Peyer's patch (tissue), 4 donors: ENCODE results near the gene CDK6. TPM values are rescaled to one million over a fixed set of nuclear protein-coding genes. Genes with fewer than 3 reads are reported as not detected.

ENCODE experiments used
- DNase-seq, 3 donors: peaks; one replicate each; pipeline ENCODE4 v3.0.0-alpha.2; 2017 to 2019
- H3K27ac ChIP-seq, 4 donors: fragments of 200-600 bp; sonication (generic); one replicate each; pipeline ENCODE4 v1.5.1; 2016 to 2019
- H3K27me3 ChIP-seq, 2 donors: fragments of 200-600 bp; sonication (generic); one replicate each; pipeline ENCODE4 v1.5.1; 2019
- H3K36me3 ChIP-seq, 3 donors: fragments of 200-600 bp; sonication (generic); one replicate each; pipeline ENCODE4 v1.5.1; 2016 to 2019
- H3K4me1 ChIP-seq, 4 donors: fragments of 200-600 bp; sonication (generic); one replicate each; pipeline ENCODE4 v1.5.1; 2016 to 2019
- H3K4me3 ChIP-seq, 4 donors: fragments of 200-600 bp; sonication (generic); 1 replicate in 3 of 4; 2 replicates in 1 of 4; pipeline ENCODE4 v1.5.1; 2016 to 2019; ENCODE audit warnings: mild to moderate bottlenecking in 1 of 4
- H3K9me3 ChIP-seq, 4 donors: fragments of 200-600 bp; sonication (generic); one replicate each; pipeline ENCODE4 v1.5.1; 2016 to 2019; ENCODE audit warnings: mild to moderate bottlenecking in 1 of 4
- CTCF ChIP-seq, 6 experiments: fragments of 450-650 bp in 4 of 6; fragments of 200-600 bp in 2 of 6; sonication (generic) in 1 of 6; IDR thresholded peaks; one replicate each; pipeline ENCODE4 v1.5.1; 2017 to 2019; ENCODE audit warnings: antibody characterized with exemption in 6 of 6, mild to moderate bottlenecking in 3 of 6, moderate library complexity in 1 of 6
- POLR2A ChIP-seq, 2 donors: fragments of 450-650 bp; IDR thresholded peaks; one replicate each; pipeline ENCODE4 v1.5.1; 2017; ENCODE audit warnings: antibody characterized with exemption in 2 of 2, mild to moderate bottlenecking in 2 of 2, moderate library complexity in 2 of 2
- total RNA-seq, 4 donors: library from RNA; depleted of rRNA; stranded (reverse); fragments of >200 nt; gene quantifications; one replicate each; pipeline ENCODE4 v1.1.0, GENCODE V29; 2016

Gene CDK6
- total RNA-seq, 4 donors from 2014 or later: 25.6 to 75.1 (median 55.4) TPM

- DNase-seq: no peak
- H3K9me3 ChIP-seq: no peaks in the 10 kb centered on the region
- no peaks in the 10 kb centered on the region for H3K36me3 ChIP-seq
- no peak overlapping the region for H3K4me3 ChIP-seq
- H3K4me1 ChIP-seq: no peaks in the 10 kb centered on the region
- TF ChIP-seq POLR2A (IDR thresholded peaks at IDR 0.05) (no peak), CTCF (IDR thresholded peaks at IDR 0.05) (no peak)
- H3K27me3 ChIP-seq: no peaks in the 10 kb centered on the region
- no peak overlapping the region for H3K27ac ChIP-seq
Observed at GRCh38 chr7:92708111-92709042, 128.0 kb downstream of the CDK6 start.

- Histone ChIP-seq H3K4me1 (no peaks in the 10 kb centered on the region), H3K27me3 (no peaks in the 10 kb centered on the region), H3K36me3 (no peaks in the 10 kb centered on the region), H3K9me3 (no peaks in the 10 kb centered on the region), H3K4me3 (no peak overlapping the region), H3K27ac (no peak overlapping the region)
- TF ChIP-seq POLR2A (IDR thresholded peaks at IDR 0.05) (no peak), CTCF (IDR thresholded peaks at IDR 0.05) (no peak)
- DNase-seq: no peak
Observed at GRCh38 chr7:92707435-92707834, 128.9 kb downstream of the CDK6 start.

GRCh38 chr7:92706563-92706962 is 129.8 kb downstream of the CDK6 start:
- H3K4me1 ChIP-seq: no peaks in the 10 kb centered on the region
- TF ChIP-seq POLR2A (IDR thresholded peaks at IDR 0.05) (no peak), CTCF (IDR thresholded peaks at IDR 0.05) (no peak)
- no peak for DNase-seq
- no peaks in the 10 kb centered on the region for H3K36me3 ChIP-seq
- H3K27me3 ChIP-seq: no peaks in the 10 kb centered on the region
- no peak overlapping the region for H3K4me3 ChIP-seq
- H3K27ac ChIP-seq: no peak overlapping the region
- H3K9me3 ChIP-seq: no peaks in the 10 kb centered on the region

- Histone ChIP-seq H3K36me3 (no peaks in the 10 kb centered on the region), H3K27ac (no peak overlapping the region)
- TF ChIP-seq CTCF (IDR thresholded peaks at IDR 0.05): no peak
- TF ChIP-seq POLR2A (IDR thresholded peaks at IDR 0.05): no peak
Observed at GRCh38 chr7:92705831-92706230, 130.5 kb downstream of the CDK6 start.

GRCh38 chr7:92704858-92705257 is 131.5 kb downstream of the CDK6 start:
- no peaks in the 10 kb centered on the region for H3K36me3 ChIP-seq
- no peaks in the 10 kb centered on the region for H3K27me3 ChIP-seq
- DNase-seq: no peak
- no peaks in the 10 kb centered on the region for H3K4me1 ChIP-seq
- no peak for TF ChIP-seq CTCF (IDR thresholded peaks at IDR 0.05)
- no peak for TF ChIP-seq POLR2A (IDR thresholded peaks at IDR 0.05)
- H3K9me3 ChIP-seq: no peaks in the 10 kb centered on the region
- no peak overlapping the region for H3K4me3 ChIP-seq
- no peak overlapping the region for H3K27ac ChIP-seq

More at GRCh38 chr7:92705831-92706230, 130.5 kb downstream of the CDK6 start:
- H3K4me1 ChIP-seq: no peaks in the 10 kb centered on the region
- no peak overlapping the region for H3K4me3 ChIP-seq
- no peaks in the 10 kb centered on the region for H3K9me3 ChIP-seq
- H3K27me3 ChIP-seq: no peaks in the 10 kb centered on the region
- DNase-seq: no peak
